Psoas muscle (tissue), 8 donors: ENCODE measurements around the gene ISCU. TPM values are rescaled to one million over a fixed set of nuclear protein-coding genes. Genes with fewer than 3 reads are reported as not detected.
A peak's percentile ranks its signal among the peaks of the same experiment; 100 is the strongest.

Experiments used
- ATAC-seq, 4 donors: fragments of 200-7000 bp; cut with Tn5 transposase; one replicate each; pipeline ENCODE4 v1.9.1; 2020; ENCODE audit warnings: moderate library complexity in 3 of 4, mild to moderate bottlenecking in 2 of 4
- DNase-seq, 2 donors: peaks; one replicate each; pipeline ENCODE4 v3.0.0-alpha.2; 2020
- H3K27ac ChIP-seq: fragments of 200-600 bp; one replicate; pipeline ENCODE4 v1.8.0; 2022
- H3K27me3 ChIP-seq, 3 donors: fragments of 200-600 bp in 1 of 3; one replicate each; pipeline versions ENCODE4 v1.6.1 to v1.8.0; 2013 to 2022; ENCODE audit warnings: low read length in 2 of 3, mild to moderate bottlenecking in 2 of 3, moderate library complexity in 1 of 3; ENCODE audit not compliant: insufficient read depth in 3 of 3
- H3K36me3 ChIP-seq, 2 donors: fragments of 200-600 bp in 1 of 2; one replicate each; pipeline versions ENCODE4 v1.6.1 to v1.8.0; 2013 to 2022; ENCODE audit warnings: low read depth in 1 of 2, mild to moderate bottlenecking in 1 of 2, moderate library complexity in 1 of 2; ENCODE audit not compliant: insufficient read depth in 1 of 2
- H3K4me1 ChIP-seq: fragments of 200-600 bp; one replicate; pipeline ENCODE4 v1.8.0; 2022
- H3K4me3 ChIP-seq: fragments of 200-600 bp; one replicate; pipeline ENCODE4 v1.8.0; 2022; ENCODE audit warnings: mild to moderate bottlenecking
- H3K9me3 ChIP-seq: fragments of 200-600 bp; one replicate; pipeline ENCODE4 v1.8.0; 2022
- CTCF ChIP-seq: fragments of 200-600 bp; IDR thresholded peaks from one replicate; pipeline ENCODE4 v1.8.0; 2022; ENCODE audit warnings: antibody characterized with exemption
- WGBS, 3 donors: extraction: QIAGEN DNeasy Blood & Tissue Kit; methylation state at CpG; one replicate each; pipeline versions ENCODE4 v1.1.6 to v1.1.7; 2013; 5-methylcytosine and 5-hydroxymethylcytosine counted together
- intact Hi-C, 2 donors: fragments of 100-400 bp; cut with DNase I; formaldehyde crosslinking; loops; one replicate each; pipeline versions ENCODE4 v1.11.0 to v1.14.2; 2022
- polyA plus RNA-seq, 3 donors: library from polyadenylated mRNA; stranded (reverse); fragments of 200-250 nt; gene quantifications; one replicate each; pipeline ENCODE4 v1.2.3, GENCODE V29; 2013
- total RNA-seq, 4 donors: library from RNA; stranded (reverse); fragmentation: NEBNext Ultra II Directional in 2 of 4; extraction: Animal tissue kit (Norgen Biotek cat#: 25700) in 2 of 4; gene quantifications; one replicate each; pipeline versions ENCODE4 v1.2.1 to v1.2.4, GENCODE V29; 2021 to 2023
- donor health status: healthy with polysubstance abuse.
- donor health status: DM: no; HTN: no; CAD: no; lungs with moderate emphysema.
- donor health status: Bipolar disorder and iron deficiency.
- donor health status: healthy.
- donor health status: DM: yes; HTN: yes; CAD: no.
- donor health status: DM: no; HTN: no; CAD: no.
- donor health status: DM: no; HTN: no; CAD: no.
- donor health status: DM: yes; HTN: yes; CAD: no.

The ISCU gene
- total and polyA plus RNA-seq, 7 donors, result 148 to 352 (median 220) TPM

- DNase-seq (no peak), ATAC-seq (no peak)
- 55 to 58% (median 56%) methylated on average over 8 to 9 of the region's 9 CpGs for WGBS, 3 donors
- H3K4me3 ChIP-seq, result no peak overlapping the region
- H3K4me1 ChIP-seq, result no peaks in the 10 kb centered on the region
- TF ChIP-seq CTCF, result no peak
- H3K27ac ChIP-seq, result no peak overlapping the region
- H3K9me3 ChIP-seq, result no peaks in the 10 kb centered on the region
- intact Hi-C loops, result no loop called here
- H3K36me3 ChIP-seq, result no peaks in the 10 kb centered on the region
- peaks cover 0 to 3% (median 0%) of the 10 kb centered on the region in 3 donors for H3K27me3 ChIP-seq
These were observed 44.1 kb downstream of the ISCU start for GRCh38 chr12:108606492-108606891.

GRCh38 chr12:108607981-108608600, 45.7 kb downstream of the ISCU start:
- no peak for ATAC-seq
- no peaks in the 10 kb centered on the region for H3K9me3 ChIP-seq
- no peak for TF ChIP-seq CTCF
- H3K4me1 ChIP-seq, result no peaks in the 10 kb centered on the region
- DNase-seq, result no peak
- no peaks in the 10 kb centered on the region for H3K36me3 ChIP-seq
- WGBS, 3 donors, result 90 to 92% (median 91%) methylated on average over 10 of the region's 10 CpGs
- H3K27ac ChIP-seq, result no peak overlapping the region
- no peak overlapping the region for H3K4me3 ChIP-seq
- peaks cover 0 to 3% (median 0%) of the 10 kb centered on the region in 3 donors for H3K27me3 ChIP-seq
- intact Hi-C loops, result no loop called here

- Histone ChIP-seq H3K9me3 (no peaks in the 10 kb centered on the region), H3K27ac (no peak overlapping the region), H3K4me3 (no peak overlapping the region), H3K36me3 (no peaks in the 10 kb centered on the region), H3K27me3 (peaks cover 0 to 3% (median 0%) of the 10 kb centered on the region in 3 donors), H3K4me1 (no peaks in the 10 kb centered on the region)
- ATAC-seq (no peak), DNase-seq (no peak)
- intact Hi-C loops, result no loop called here
- no peak for TF ChIP-seq CTCF
- WGBS, 3 donors, result 77 to 82% (median 82%) methylated on average over 5 of the region's 5 CpGs
These were observed 46.2 kb downstream of the ISCU start for GRCh38 chr12:108608616-108609015.

GRCh38 chr12:108609537-108610335, 47.3 kb downstream of the ISCU start:
- no peak for TF ChIP-seq CTCF
- Histone ChIP-seq H3K4me1 (no peaks in the 10 kb centered on the region), H3K27ac (no peak overlapping the region), H3K9me3 (no peaks in the 10 kb centered on the region), H3K4me3 (no peak overlapping the region), H3K27me3 (peaks cover 0 to 3% (median 0%) of the 10 kb centered on the region in 3 donors), H3K36me3 (no peaks in the 10 kb centered on the region)
- intact Hi-C loops, result no loop called here
- 27 to 34% (median 31%) methylated on average over 21 of the region's 21 CpGs for WGBS, 3 donors
- peak; percentile 32 to 56 (median 52) for ATAC-seq
- DNase-seq, result peak; percentile 75 to 82
